Activated CD4-positive, alpha-beta memory T cell treated with anti-CD3 and anti-CD28 coated beads for 36 hours (primary cell): ENCODE results near the gene ALAS1. TPM values are rescaled to one million over a fixed set of nuclear protein-coding genes. Genes with fewer than 3 reads are reported as not detected.
"Not testable (repeated sequence)": the region's sequence is repeated elsewhere in the genome, so short reads cannot be mapped to it uniquely, and the experiment has no call there.

Experiments
- CTCF ChIA-PET: fragments of 350-600 bp; sonication (Branson Sonifier 250); formaldehyde crosslinking; loops from one replicate; lab custom pipeline; 2021; ENCODE audit warnings: antibody characterized with exemption, inconsistent platforms; lab: Charles Lee
- POLR2A ChIA-PET: fragments of 350-600 bp; sonication (Branson Sonifier 250); formaldehyde crosslinking; loops from one replicate; lab custom pipeline; 2021; ENCODE audit warnings: antibody characterized with exemption; lab: Charles Lee
- DNase-seq: peaks from one replicate; pipeline ENCODE4 v3.0.0-alpha.2; 2020
- H3K27ac Mint-ChIP-seq: one replicate; pipeline ENCODE4 v1.8.0; 2021; ENCODE audit warnings: mixed read lengths
- H3K27me3 Mint-ChIP-seq: one replicate; pipeline ENCODE4 v1.8.0; 2021; ENCODE audit warnings: mixed read lengths
- H3K36me3 Mint-ChIP-seq: one replicate; pipeline ENCODE4 v1.8.0; 2021; ENCODE audit warnings: mixed read lengths
- H3K4me1 Mint-ChIP-seq: one replicate; pipeline ENCODE4 v1.8.0; 2021; ENCODE audit warnings: low read depth, mixed read lengths
- H3K4me3 Mint-ChIP-seq: one replicate; pipeline ENCODE4 v1.8.0; 2021; ENCODE audit warnings: mild to moderate bottlenecking, mixed read lengths
- H3K9me3 Mint-ChIP-seq: one replicate; pipeline ENCODE4 v1.8.0; 2021; ENCODE audit warnings: mixed read lengths
- intact Hi-C: fragments of 100-400 bp; cut with micrococcal nuclease; formaldehyde crosslinking; loops from one replicate; pipeline ENCODE4 v1.15.1; 2023
- total RNA-seq, 2 experiments: library from RNA; stranded (reverse); gene quantifications; one replicate each; pipeline ENCODE4 v1.2.3, GENCODE V29; 2021

ALAS1 gene
- 10 to 100 TPM; 64.4 to 64.5 TPM for total RNA-seq

GRCh38 chr3:52197842-52198625, at the start of gene ALAS1:
ALAS1 (plus strand) TSS chr3:52198160; CDS start chr3:52199242, 1,082 bp downstream.
- ChIA-PET POLR2A (interaction anchor here (1.1 kb wide), 1 partner anchor 13 kb away, joined by 3 read pairs; no protein-coding TSS in a partner anchor), CTCF (interaction anchor here (1.5 kb wide), 1 partner anchor 19 kb away, joined by 3 read pairs; no protein-coding TSS in a partner anchor)
- peaks cover 35% of the 10 kb centered on the region for H3K36me3 Mint-ChIP-seq
- no peaks in the 10 kb centered on the region for H3K27me3 Mint-ChIP-seq
- no peaks in the 10 kb centered on the region for H3K9me3 Mint-ChIP-seq
- peak; percentile 97 for DNase-seq
- peaks cover 46% of the 10 kb centered on the region for H3K4me1 Mint-ChIP-seq
- peak within 1 kb of the TSS; percentile 81 for H3K27ac Mint-ChIP-seq
- H3K4me3 Mint-ChIP-seq = peak within 1 kb of the TSS; percentile 98
- intact Hi-C loops = loop anchor here (1.0 kb wide), 2 partner anchors 22 to 44 kb away; partner anchors contain the start of gene POC1A

- H3K27me3 Mint-ChIP-seq = no peaks in the 10 kb centered on the region
- peaks cover 15% of the 10 kb centered on the region for H3K36me3 Mint-ChIP-seq
- H3K4me1 Mint-ChIP-seq = peaks cover 16% of the 10 kb centered on the region
- CTCF ChIA-PET = interaction anchor here (1.0 to 3.6 kb wide), 5 partner anchors 12 to 165 kb away, joined by 3 to 28 read pairs (median 4); partner anchors contain the start of gene DUSP7
- H3K4me3 Mint-ChIP-seq = no peak overlapping the region
- no peaks in the 10 kb centered on the region for H3K9me3 Mint-ChIP-seq
- H3K27ac Mint-ChIP-seq = no peak overlapping the region
- POLR2A ChIA-PET = no interaction called here
- intact Hi-C loops = no loop called here
- no peak for DNase-seq
These were observed 48.9 kb upstream of the ALAS1 start for GRCh38 chr3:52149021-52149420.

GRCh38 chr3:52149726-52150125, 48.2 kb upstream of the ALAS1 start:
- Mint-ChIP-seq H3K27ac (no peak overlapping the region), H3K36me3 (peaks cover 10% of the 10 kb centered on the region), H3K4me3 (no peak overlapping the region), H3K27me3 (no peaks in the 10 kb centered on the region), H3K4me1 (peaks cover 11% of the 10 kb centered on the region), H3K9me3 (no peaks in the 10 kb centered on the region)
- CTCF ChIA-PET = interaction anchor here (1.2 kb wide), 1 partner anchor 148 kb away, joined by 7 read pairs; no protein-coding TSS in a partner anchor
- intact Hi-C loops = loop anchor here (5.0 kb wide), 1 partner anchor 128 kb away; the partner anchor contains the start of gene WDR82
- DNase-seq = no peak
- POLR2A ChIA-PET = no interaction called here

GRCh38 chr3:52150357-52150756, 47.6 kb upstream of the ALAS1 start:
- intact Hi-C loops = loop anchor here (5.0 kb wide), 1 partner anchor 127 kb away; the partner anchor contains the start of gene WDR82
- ChIA-PET CTCF (interaction anchor here (1.2 kb wide), 1 partner anchor 149 kb away, joined by 7 read pairs; no protein-coding TSS in a partner anchor), POLR2A (no interaction called here)
- DNase-seq = no peak
- Mint-ChIP-seq H3K9me3 (no peaks in the 10 kb centered on the region), H3K4me1 (peaks cover 14% of the 10 kb centered on the region), H3K27ac (no peak overlapping the region), H3K4me3 (no peak overlapping the region), H3K27me3 (no peaks in the 10 kb centered on the region), H3K36me3 (peaks cover 10% of the 10 kb centered on the region)

GRCh38 chr3:52150860-52151259, 47.1 kb upstream of the ALAS1 start:
- no peak for DNase-seq
- Mint-ChIP-seq H3K4me1 (peaks cover 19% of the 10 kb centered on the region), H3K4me3 (no peak overlapping the region), H3K27ac (no peak overlapping the region), H3K36me3 (peaks cover 10% of the 10 kb centered on the region), H3K27me3 (no peaks in the 10 kb centered on the region), H3K9me3 (no peaks in the 10 kb centered on the region)
- CTCF ChIA-PET = interaction anchor here (1.2 kb wide), 1 partner anchor 149 kb away, joined by 7 read pairs; no protein-coding TSS in a partner anchor
- intact Hi-C loops = loop anchor here (5.0 kb wide), 1 partner anchor 126 kb away; the partner anchor contains the start of gene WDR82
- POLR2A ChIA-PET = no interaction called here

- CTCF ChIA-PET = interaction anchor here (0.6 kb wide), 2 partner anchors 16 to 99 kb away, joined by 3 read pairs; no protein-coding TSS in a partner anchor
- peaks cover 20% of the 10 kb centered on the region for H3K4me1 Mint-ChIP-seq
- H3K9me3 Mint-ChIP-seq, DNase-seq, POLR2A ChIA-PET, H3K4me3 Mint-ChIP-seq, H3K27ac Mint-ChIP-seq, H3K27me3 Mint-ChIP-seq: not testable (repeated sequence)
- intact Hi-C loops = loop anchor here (5.0 kb wide), 1 partner anchor 125 kb away; the partner anchor contains the start of gene WDR82
- H3K36me3 Mint-ChIP-seq = peaks cover 10% of the 10 kb centered on the region
These were observed 46.0 kb upstream of the ALAS1 start for GRCh38 chr3:52151991-52152390.

GRCh38 chr3:52153389-52154096, 44.4 kb upstream of the ALAS1 start:
- peak; percentile 32 for DNase-seq
- intact Hi-C loops = loop anchor here (1.0 to 5.0 kb wide), 5 partner anchors 45 to 211 kb away; partner anchors contain the start of genes ALAS1, PARP3 and WDR82
- Mint-ChIP-seq H3K27ac (peak overlapping the region; percentile 89), H3K9me3 (no peaks in the 10 kb centered on the region), H3K4me3 (peak overlapping the region; percentile 88), H3K4me1 (peaks cover 20% of the 10 kb centered on the region), H3K27me3 (no peaks in the 10 kb centered on the region), H3K36me3 (peaks cover 8% of the 10 kb centered on the region)
- CTCF ChIA-PET = interaction anchor here (0.9 to 1.7 kb wide), 13 partner anchors 9 to 293 kb away, joined by 3 to 9 read pairs (median 4); partner anchors contain the start of genes ABHD14B, ACY1 and DUSP7
- POLR2A ChIA-PET = interaction anchor here (0.7 to 3.2 kb wide), 5 partner anchors 14 to 170 kb away, joined by 3 to 16 read pairs (median 3); partner anchors contain the start of genes DUSP7 and RPL29

GRCh38 chr3:52154135-52155094, 43.5 kb upstream of the ALAS1 start, which contains the start of gene POC1A:
POC1A (minus strand) TSS chr3:52154423; CDS start chr3:52154372, 51 bp downstream.
- H3K9me3 Mint-ChIP-seq = no peaks in the 10 kb centered on the region
- peak; percentile 94 for DNase-seq
- intact Hi-C loops = loop anchor here (1.0 to 5.0 kb wide), 6 partner anchors 44 to 212 kb away; partner anchors contain the start of genes ALAS1, PARP3 and WDR82
- ChIA-PET POLR2A (interaction anchor here (0.7 to 3.2 kb wide), 5 partner anchors 15 to 170 kb away, joined by 3 to 16 read pairs (median 4); partner anchors contain the start of genes DUSP7 and RPL29), CTCF (interaction anchor here (0.9 to 1.7 kb wide), 15 partner anchors 9 to 293 kb away, joined by 3 to 9 read pairs (median 4); partner anchors contain the start of genes ABHD14B, ACY1 and DUSP7)
- H3K27ac Mint-ChIP-seq = peak within 1 kb of the TSS; percentile 89
- peak within 1 kb of the TSS; percentile 88 for H3K4me3 Mint-ChIP-seq
- peaks cover 20% of the 10 kb centered on the region for H3K4me1 Mint-ChIP-seq
- no peaks in the 10 kb centered on the region for H3K27me3 Mint-ChIP-seq
- peaks cover 2% of the 10 kb centered on the region for H3K36me3 Mint-ChIP-seq

- H3K27me3 Mint-ChIP-seq = no peaks in the 10 kb centered on the region
- no peaks in the 10 kb centered on the region for H3K9me3 Mint-ChIP-seq
- H3K4me1 Mint-ChIP-seq = peaks cover 20% of the 10 kb centered on the region
- no peak for DNase-seq
- H3K4me3 Mint-ChIP-seq = peak overlapping the region; percentile 42
- intact Hi-C loops = loop anchor here (5.0 kb wide), 1 partner anchor 61 kb away; no protein-coding TSS in a partner anchor
- ChIA-PET CTCF (interaction anchor here (1.1 kb wide), 1 partner anchor 182 kb away, joined by 3 read pairs; the partner anchor contains the start of gene ABHD14B), POLR2A (interaction anchor here (3.2 kb wide), 1 partner anchor 99 kb away, joined by 16 read pairs; the partner anchor contains the start of gene DUSP7)
- no peaks in the 10 kb centered on the region for H3K36me3 Mint-ChIP-seq
- H3K27ac Mint-ChIP-seq = peak overlapping the region; percentile 20
These were observed 42.0 kb upstream of the ALAS1 start for GRCh38 chr3:52155912-52156311.

- peaks cover 9% of the 10 kb centered on the region for H3K4me1 Mint-ChIP-seq
- ChIA-PET POLR2A (no interaction called here), CTCF (interaction anchor here (1.0 kb wide), 1 partner anchor 159 kb away, joined by 4 read pairs; no protein-coding TSS in a partner anchor)
- no peak for DNase-seq
- H3K27me3 Mint-ChIP-seq = no peaks in the 10 kb centered on the region
- no peaks in the 10 kb centered on the region for H3K36me3 Mint-ChIP-seq
- no peaks in the 10 kb centered on the region for H3K9me3 Mint-ChIP-seq
- no peak overlapping the region for H3K27ac Mint-ChIP-seq
- H3K4me3 Mint-ChIP-seq = no peak overlapping the region
- intact Hi-C loops = loop anchor here (5.0 kb wide), 1 partner anchor 58 kb away; no protein-coding TSS in a partner anchor
These were observed 38.5 kb upstream of the ALAS1 start for GRCh38 chr3:52159503-52159902.
